Calu3 (cell line): ENCODE measurements around the gene NSD2. TPM values are rescaled to one million over a fixed set of nuclear protein-coding genes. Genes with fewer than 3 reads are reported as not detected.

ENCODE experiments used
- BruUV-seq: library from RNA; stranded (reverse); fragments of 400-500 nt; replicated peaks from 2 replicates; lab custom pipeline; 2021; lab: Mats Ljungman, UMichigan
- CTCF ChIA-PET: fragments of 300-600 bp; sonication (Branson Sonifier 250); formaldehyde crosslinking; loops from one replicate; lab custom pipeline; 2022; ENCODE audit warnings: antibody characterized with exemption; lab: Charles Lee
- DNase-seq: peaks from one replicate; pipeline ENCODE4 v3.0.0; 2022
- H3K27ac Mint-ChIP-seq: one replicate; pipeline ENCODE4 v1.8.0; 2022; ENCODE audit warnings: mixed read lengths; ENCODE audit not compliant: unreplicated experiment
- H3K27me3 Mint-ChIP-seq: one replicate; pipeline ENCODE4 v1.8.0; 2022; ENCODE audit warnings: mixed read lengths; ENCODE audit not compliant: unreplicated experiment
- H3K36me3 Mint-ChIP-seq: one replicate; pipeline ENCODE4 v1.8.0; 2022; ENCODE audit warnings: mild to moderate bottlenecking, moderate library complexity, mixed read lengths; ENCODE audit not compliant: insufficient read depth, unreplicated experiment
- H3K4me1 Mint-ChIP-seq: one replicate; pipeline ENCODE4 v1.8.0; 2022; ENCODE audit warnings: mild to moderate bottlenecking, low read depth, mixed read lengths; ENCODE audit not compliant: unreplicated experiment
- H3K4me3 Mint-ChIP-seq: one replicate; pipeline ENCODE4 v1.8.0; 2022; ENCODE audit warnings: mild to moderate bottlenecking, low read depth, moderate library complexity, mixed read lengths; ENCODE audit not compliant: unreplicated experiment
- H3K9me3 Mint-ChIP-seq: one replicate; pipeline ENCODE4 v1.8.0; 2022; ENCODE audit warnings: low read depth, mixed read lengths; ENCODE audit not compliant: unreplicated experiment
- intact Hi-C: fragments of 100-400 bp; cut with micrococcal nuclease; formaldehyde crosslinking; loops from one replicate; pipeline ENCODE4 v1.10.0; 2022; ENCODE audit not compliant: unreplicated experiment
- total RNA-seq: library from RNA; stranded (reverse); gene quantifications from 2 replicates; pipeline ENCODE4 v1.2.3, GENCODE V29; 2022
- TF ChIP-seq, protein P1 (sequence below): fragments of 200-600 bp; IDR thresholded peaks from one replicate; pipeline ENCODE4 v1.8.0; 2022; ENCODE audit warnings: antibody characterized with exemption; ENCODE audit not compliant: unreplicated experiment

The NSD2 gene
- total RNA-seq, 1 experiment from 2014 or later: 104 TPM

DNA sequence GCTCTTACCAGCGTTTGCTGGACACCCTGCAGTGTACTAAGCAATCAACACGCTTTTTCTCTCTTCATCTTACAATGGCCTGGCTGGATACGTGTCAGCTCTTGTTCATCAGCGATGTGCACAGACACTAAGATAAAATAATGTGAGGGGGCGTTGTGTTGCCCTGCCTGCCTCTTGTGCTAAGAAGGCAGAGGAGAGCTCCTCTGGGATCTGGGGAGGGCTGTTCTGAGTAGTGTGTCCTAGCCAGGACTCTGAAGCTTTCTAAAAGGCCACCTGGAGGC is 87.9 kb downstream of the NSD2 start:
- H3K27me3 Mint-ChIP-seq: no peaks in the 10 kb centered on the region
- TF ChIP-seq, protein P1, sequence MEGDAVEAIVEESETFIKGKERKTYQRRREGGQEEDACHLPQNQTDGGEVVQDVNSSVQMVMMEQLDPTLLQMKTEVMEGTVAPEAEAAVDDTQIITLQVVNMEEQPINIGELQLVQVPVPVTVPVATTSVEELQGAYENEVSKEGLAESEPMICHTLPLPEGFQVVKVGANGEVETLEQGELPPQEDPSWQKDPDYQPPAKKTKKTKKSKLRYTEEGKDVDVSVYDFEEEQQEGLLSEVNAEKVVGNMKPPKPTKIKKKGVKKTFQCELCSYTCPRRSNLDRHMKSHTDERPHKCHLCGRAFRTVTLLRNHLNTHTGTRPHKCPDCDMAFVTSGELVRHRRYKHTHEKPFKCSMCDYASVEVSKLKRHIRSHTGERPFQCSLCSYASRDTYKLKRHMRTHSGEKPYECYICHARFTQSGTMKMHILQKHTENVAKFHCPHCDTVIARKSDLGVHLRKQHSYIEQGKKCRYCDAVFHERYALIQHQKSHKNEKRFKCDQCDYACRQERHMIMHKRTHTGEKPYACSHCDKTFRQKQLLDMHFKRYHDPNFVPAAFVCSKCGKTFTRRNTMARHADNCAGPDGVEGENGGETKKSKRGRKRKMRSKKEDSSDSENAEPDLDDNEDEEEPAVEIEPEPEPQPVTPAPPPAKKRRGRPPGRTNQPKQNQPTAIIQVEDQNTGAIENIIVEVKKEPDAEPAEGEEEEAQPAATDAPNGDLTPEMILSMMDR: no peak
- H3K4me3 Mint-ChIP-seq: no peak overlapping the region
- no peaks in the 10 kb centered on the region for H3K4me1 Mint-ChIP-seq
- peaks cover 45% of the 10 kb centered on the region for H3K36me3 Mint-ChIP-seq
- no TSS peak for BruUV-seq
- H3K27ac Mint-ChIP-seq: no peak overlapping the region
- intact Hi-C loops: no loop called here
- CTCF ChIA-PET: no interaction called here
- DNase-seq: no peak
- H3K9me3 Mint-ChIP-seq: no peaks in the 10 kb centered on the region

DNA sequence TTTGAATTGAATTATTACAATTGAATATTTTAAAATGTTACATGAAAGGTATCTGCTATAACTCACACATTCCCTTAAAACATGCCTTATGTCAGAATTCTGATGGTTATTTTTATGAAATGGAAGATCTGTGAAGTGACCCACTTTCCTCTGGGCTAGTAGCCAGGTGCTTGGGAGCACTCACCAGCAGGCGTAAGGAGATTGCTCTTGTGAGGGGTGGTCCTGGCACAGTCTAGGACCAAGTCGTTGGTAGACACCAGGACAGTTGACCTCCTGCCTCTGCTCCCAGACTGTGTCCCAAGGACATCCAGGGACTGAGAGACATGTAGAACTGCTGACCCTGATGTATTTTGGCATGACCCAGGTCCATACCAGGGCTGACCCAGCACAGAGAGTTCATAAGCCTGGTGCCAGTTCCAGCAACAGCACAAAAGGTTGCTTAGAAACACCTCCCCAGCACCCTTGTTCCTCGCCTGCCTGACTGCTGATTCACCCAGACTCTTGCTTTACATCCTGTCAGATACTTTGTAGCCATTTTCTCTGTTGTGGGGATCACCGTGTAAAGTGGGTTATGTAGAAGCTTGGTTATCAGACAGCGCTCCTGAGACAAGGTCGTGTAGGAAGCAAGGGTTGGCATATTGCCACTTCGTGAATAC is 89.1 kb downstream of the NSD2 start:
- TF ChIP-seq, protein P1: no peak
- no peaks in the 10 kb centered on the region for H3K9me3 Mint-ChIP-seq
- CTCF ChIA-PET: no interaction called here

DNA sequence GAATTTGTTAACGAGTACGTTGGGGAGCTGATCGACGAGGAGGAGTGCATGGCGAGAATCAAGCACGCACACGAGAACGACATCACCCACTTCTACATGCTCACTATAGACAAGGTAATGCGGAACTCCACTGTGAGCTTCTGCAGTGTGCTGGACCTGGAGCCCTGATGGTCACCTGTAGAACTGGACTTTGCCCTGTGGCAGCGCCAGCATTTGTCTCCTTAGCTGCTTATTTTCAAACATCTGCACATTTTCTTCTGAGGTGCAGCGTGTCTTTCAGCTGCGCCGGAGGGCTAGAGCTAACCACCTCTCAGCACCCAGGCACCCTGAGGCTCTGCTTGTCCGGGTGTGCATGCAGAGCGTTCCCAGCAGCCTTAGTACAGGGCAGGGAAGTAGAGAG is 89.8 kb downstream of the NSD2 start:
- H3K36me3 Mint-ChIP-seq: peaks cover 54% of the 10 kb centered on the region
- CTCF ChIA-PET: no interaction called here
- no peaks in the 10 kb centered on the region for H3K9me3 Mint-ChIP-seq
- H3K4me1 Mint-ChIP-seq: no peaks in the 10 kb centered on the region
- intact Hi-C loops: no loop called here
- no peaks in the 10 kb centered on the region for H3K27me3 Mint-ChIP-seq
- no peak overlapping the region for H3K27ac Mint-ChIP-seq
- H3K4me3 Mint-ChIP-seq: no peak overlapping the region
- TF ChIP-seq, protein P1: no peak
- DNase-seq: no peak
- no TSS peak for BruUV-seq

More for the DNA sequence above, 89.1 kb downstream of the NSD2 start:
- Mint-ChIP-seq H3K27ac (no peak overlapping the region), H3K4me3 (no peak overlapping the region), H3K36me3 (peaks cover 47% of the 10 kb centered on the region), H3K27me3 (no peaks in the 10 kb centered on the region), H3K4me1 (no peaks in the 10 kb centered on the region)
- no peak for DNase-seq
- intact Hi-C loops: no loop called here
- no TSS peak for BruUV-seq

DNA sequence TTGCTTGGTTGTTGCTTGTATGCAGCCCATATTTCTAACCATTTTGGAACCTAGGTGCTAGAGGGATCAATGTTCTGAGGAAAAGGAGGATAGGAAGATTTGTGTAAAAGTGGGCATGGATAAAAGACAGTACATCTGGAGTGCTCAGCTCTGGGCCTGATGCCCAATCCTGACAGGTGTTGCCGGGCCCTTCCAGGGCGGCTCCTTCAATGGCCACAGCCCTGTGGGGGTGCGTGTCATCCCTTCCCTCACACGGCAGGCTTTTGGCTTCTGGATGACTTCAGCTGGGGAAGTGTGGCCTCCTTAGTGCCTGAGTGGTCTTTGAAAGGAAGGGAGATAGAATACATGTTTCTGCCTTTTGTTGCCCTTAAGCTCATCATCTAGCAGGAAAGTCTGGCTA is 90.4 kb downstream of the NSD2 start:
- Mint-ChIP-seq H3K4me3 (no peak overlapping the region), H3K4me1 (no peaks in the 10 kb centered on the region), H3K36me3 (peaks cover 54% of the 10 kb centered on the region), H3K27me3 (no peaks in the 10 kb centered on the region), H3K9me3 (no peaks in the 10 kb centered on the region), H3K27ac (no peak overlapping the region)
- intact Hi-C loops: no loop called here
- CTCF ChIA-PET: no interaction called here
- TF ChIP-seq, protein P1: no peak
- DNase-seq: no peak
- no TSS peak for BruUV-seq
